Stimulated activated CD8-positive, alpha-beta memory T cell treated with anti-CD3 and anti-CD28 coated beads, Interleukin-7, amount 100 ng/mL, for 48 hours (primary cell): ENCODE measurements around the gene BATF.
A peak's percentile ranks its signal among the peaks of the same experiment; 100 is the strongest.

ENCODE experiments used
- DNase-seq, 2 donors: peaks; one replicate each; pipeline ENCODE4 v3.0.0-alpha.2; 2020; ENCODE audit warnings: low read depth in 1 of 2; ENCODE audit errors: extremely low read depth in 1 of 2

The BATF gene

GRCh38 chr14:75499084-75499875 is 23.0 kb upstream of the BATF start:
- peak in 1 of 2 donors; percentile 56 for DNase-seq

GRCh38 chr14:75501080-75501479 is 21.2 kb upstream of the BATF start:
- no peak for DNase-seq

GRCh38 chr14:75504411-75504810 is 17.9 kb upstream of the BATF start:
- DNase-seq, result no peak

- DNase-seq, result no peak
Measured at GRCh38 chr14:75506930-75507329, 15.3 kb upstream of the BATF start.

GRCh38 chr14:75510547-75510946 is 11.7 kb upstream of the BATF start:
- no peak for DNase-seq

- DNase-seq, result no peak
Measured at GRCh38 chr14:75511201-75511600, 11.1 kb upstream of the BATF start.

GRCh38 chr14:75513911-75514672 is 8.2 kb upstream of the BATF start:
- no peak for DNase-seq

DNA sequence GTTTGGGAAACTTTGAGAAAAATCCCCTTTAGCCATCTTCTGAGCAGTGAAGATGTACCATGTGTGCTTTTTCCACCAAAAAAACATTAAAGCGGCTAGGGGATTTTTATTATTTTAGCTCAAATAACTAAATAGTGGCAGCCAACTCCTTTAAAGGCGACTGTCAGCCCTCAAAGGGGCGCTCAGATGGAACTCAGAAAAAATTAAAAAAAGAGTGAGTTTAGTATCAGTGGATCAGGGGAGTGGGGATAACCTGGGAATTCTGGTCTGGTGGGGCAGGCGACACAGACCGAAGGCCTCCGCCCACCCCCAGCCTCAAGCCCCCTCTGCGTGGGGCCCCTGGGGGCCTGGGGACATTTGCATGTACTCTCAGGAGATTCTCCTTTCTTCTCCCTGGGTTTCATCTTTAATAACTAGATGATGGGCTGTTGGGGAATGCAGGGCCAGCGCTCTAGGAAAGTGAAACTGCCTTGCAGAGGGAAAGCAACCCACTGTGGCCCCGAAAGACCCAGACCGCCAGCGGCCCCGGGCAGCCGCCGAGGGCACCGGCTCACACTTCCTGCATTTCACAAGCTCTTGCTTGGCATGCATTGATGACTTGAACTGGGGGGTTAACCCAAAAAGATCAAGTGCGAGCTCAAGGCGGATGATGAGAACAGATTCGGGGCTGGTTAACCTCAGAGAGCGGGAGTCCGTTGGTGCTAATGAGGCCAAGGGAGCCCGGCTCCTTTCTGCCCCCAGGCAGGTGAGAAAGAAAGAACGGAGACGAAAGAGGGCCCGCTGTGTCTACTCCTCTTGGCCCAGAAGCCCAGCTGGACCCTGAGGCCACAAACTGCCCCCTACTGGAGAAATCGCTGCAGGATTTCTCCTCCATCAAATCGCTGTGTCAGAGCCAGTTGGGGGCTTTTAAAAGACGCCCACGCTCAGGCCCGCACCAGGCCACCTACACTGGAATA is 7.3 kb upstream of the BATF start:
- peak in 1 of 2 donors; percentile 45 for DNase-seq

GRCh38 chr14:75515629-75515996 is 6.7 kb upstream of the BATF start:
- DNase-seq, result no peak

GRCh38 chr14:75518625-75519024 is 3.6 kb upstream of the BATF start:
- peak in 1 of 2 donors; percentile 52 for DNase-seq

- no peak for DNase-seq
Measured at GRCh38 chr14:75519394-75519793, 2.9 kb upstream of the BATF start.

DNA sequence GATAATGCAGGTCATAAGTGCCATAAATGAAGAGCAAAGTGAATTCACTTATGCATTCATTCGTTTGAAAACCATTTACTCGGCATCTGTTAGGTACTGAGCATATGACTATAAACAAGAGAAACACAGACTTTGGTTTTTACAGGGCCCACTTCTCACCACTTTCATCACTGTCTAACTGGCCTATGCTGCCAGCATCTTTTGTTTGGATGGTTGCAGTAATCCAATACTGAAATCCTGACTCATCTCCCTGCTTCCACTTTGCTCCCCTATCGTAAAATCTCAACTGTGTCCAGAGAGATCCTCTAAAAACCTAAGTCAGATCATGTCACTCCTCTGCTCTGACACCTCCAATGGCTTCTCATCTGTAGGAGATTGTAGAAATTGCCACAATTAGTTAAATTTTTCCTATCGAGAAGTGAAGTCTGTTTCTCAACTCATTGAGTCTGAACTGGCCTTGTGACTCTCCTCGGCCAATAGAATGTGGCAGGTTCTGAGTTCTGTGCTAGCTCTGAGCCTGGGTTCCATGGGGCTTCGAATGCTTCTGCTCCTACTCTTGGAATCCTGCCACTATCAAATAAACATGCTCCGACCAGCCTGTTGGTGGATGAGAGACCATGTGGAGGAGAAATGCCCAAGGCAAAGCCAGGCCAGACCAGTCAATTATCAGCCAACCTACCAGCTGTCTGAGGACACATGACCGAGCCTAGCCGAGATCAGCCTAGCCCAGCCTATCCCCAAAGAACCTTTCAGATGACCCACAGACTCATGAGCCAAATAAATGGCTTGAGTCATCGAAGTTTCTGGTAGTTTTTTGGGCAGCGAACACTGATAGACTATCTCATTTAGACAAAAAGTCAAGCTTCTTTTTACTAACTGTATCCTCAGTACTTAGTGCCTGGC is 2.2 kb upstream of the BATF start:
- no peak for DNase-seq

DNA sequence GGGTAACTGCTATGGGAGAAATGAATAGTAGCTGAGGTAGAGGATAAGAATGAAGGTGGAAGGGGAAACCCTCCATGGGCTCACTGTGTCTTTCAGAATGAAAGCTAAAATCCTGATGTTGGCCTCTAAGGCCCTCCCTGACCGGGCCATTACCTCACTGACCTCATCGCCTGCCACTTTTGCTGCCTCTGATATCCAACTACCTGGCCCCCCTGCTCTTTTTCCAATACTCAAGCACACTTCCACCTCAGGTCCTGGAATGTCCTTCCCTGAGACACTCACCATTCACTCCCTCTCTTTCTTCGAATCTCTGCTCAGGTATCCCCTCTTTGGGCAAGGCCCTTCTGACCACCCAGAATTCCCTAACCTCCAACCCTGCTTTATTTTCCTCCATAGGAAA is 1.4 kb upstream of the BATF start:
- no peak for DNase-seq

DNA sequence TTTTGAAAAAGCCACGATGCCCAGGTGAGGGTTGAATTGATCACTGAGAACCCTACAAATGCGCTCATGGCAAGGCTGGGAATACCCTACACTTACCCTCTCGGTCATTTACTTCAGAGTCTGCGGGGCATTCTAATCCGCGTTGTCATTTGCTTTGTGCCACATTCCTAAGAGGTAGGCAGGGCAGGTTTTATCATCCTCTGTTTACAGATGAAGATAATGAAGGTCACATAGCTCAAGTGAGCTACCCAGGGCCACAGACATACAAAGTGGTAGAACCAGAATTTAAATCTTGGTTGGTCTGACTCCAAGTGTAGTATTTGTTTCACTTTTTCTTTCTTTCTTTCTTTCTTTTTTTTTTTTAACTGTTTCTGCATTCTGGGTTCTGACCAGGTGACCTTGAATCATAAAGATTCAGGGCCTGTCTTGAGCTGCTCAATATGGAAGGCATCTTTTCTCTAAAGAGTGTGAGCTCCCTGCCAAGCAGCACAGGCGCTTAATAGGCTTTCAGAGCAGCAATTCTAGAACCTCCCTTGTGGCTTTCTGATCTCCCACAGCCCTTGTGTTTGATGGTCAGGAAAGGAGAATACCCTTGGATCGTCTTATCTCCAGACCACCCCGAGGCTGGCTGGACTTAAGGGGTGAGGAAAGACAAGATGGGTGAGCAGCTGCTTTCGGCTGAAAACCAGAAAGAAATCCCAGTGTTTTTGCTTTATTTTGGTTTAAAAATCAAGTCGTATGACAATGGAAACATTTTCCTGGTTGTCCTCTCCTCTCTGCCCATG is 662 bp upstream of the BATF start:
- DNase-seq, result no peak

- DNase-seq, result no peak
Measured at GRCh38 chr14:75522983-75523318, 682 bp downstream of the BATF start.

DNA sequence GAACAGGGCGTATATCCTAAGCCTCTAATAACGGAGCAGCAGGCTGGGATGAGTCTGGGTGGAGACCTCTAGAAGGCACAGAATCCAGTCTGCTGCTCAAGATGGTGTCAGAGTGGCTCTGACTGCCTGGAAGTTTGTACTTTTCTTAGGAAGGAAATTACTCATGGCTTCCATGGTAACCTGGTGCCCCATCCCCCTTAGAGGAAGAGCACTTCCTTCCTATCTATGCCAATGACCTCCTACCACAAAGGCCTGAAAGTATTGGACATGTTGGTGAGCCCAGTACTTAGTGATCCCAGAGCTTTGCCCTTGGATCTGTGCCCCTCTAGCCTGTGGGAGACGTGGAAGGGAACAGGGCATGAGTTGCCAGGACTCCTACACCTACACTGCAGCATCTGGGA is 1.5 kb downstream of the BATF start:
- DNase-seq, result no peak

DNA sequence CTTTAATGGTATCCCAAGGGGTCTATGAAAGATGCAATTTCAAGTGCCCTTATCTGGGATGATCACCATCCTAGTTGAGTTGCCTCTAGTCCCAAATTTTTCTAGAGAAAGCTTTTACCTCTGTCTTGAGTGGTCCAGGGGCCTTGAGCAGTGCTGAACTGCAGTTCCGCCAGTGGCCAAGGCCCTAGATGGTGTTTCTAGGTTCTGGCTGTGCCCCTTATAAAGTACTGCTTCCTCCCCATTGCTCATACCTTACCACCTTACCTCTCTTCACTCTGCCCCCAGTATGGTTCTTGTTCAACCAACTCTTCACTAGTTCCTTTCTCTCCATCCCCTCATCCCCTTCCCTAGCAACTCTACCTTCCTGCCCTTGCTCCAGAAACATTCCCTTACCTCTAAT is 3.7 kb downstream of the BATF start:
- no peak for DNase-seq

- no peak for DNase-seq
Measured at GRCh38 chr14:75527449-75528163, 5.3 kb downstream of the BATF start.

DNA sequence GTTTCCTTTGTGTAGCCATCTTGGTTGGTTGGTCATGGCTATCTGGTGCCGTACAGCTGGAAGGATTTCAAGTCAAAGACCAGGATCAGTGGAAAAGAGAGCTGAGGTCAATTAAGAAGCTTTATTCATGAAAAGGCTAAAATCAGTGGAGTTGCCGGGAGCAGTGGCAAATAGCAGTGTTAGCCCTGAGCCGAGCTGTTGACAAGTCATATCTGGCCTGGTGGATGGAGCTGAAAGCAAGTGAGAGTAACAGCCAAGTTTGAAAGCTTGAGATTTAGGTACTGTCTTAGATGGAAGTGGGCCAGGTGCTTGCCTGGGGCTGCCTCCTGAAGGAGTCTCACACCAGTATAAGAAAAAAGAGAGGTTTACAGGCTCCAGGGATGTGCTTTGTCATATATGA is 9.0 kb downstream of the BATF start:
- no peak for DNase-seq
